A549 (cell line): ENCODE measurements around the gene UNC5C. TPM values are rescaled to one million over a fixed set of nuclear protein-coding genes. Genes with fewer than 3 reads are reported as not detected.

Source experiments
- ATAC-seq, 2 experiments: fragments of 200-7000 bp in 1 of 2; fragments of >200 bp in 1 of 2; cut with Nextera tagmentation in 1 of 2; cut with Tn5 transposase in 1 of 2; 3 replicates each; pipeline versions ENCODE4 v1.8.0 to v1.9.1; 2018 to 2020; ENCODE audit warnings: mild to moderate bottlenecking in 1 of 2, moderate library complexity in 1 of 2
- CTCF ChIA-PET: fragments of 300-600 bp; sonication (Branson Sonifier 250); formaldehyde crosslinking; extraction: SDS; loops from one replicate; lab custom pipeline; 2021; ENCODE audit warnings: antibody characterized with exemption, inconsistent platforms; lab: Yijun Ruan, JAX
- POLR2A ChIA-PET: fragments of 350-600 bp; formaldehyde crosslinking; extraction: SDS; loops from one replicate; lab custom pipeline; 2021; ENCODE audit warnings: antibody characterized with exemption, inconsistent platforms; lab: Yijun Ruan, JAX
- DNase-seq, 2 experiments: peaks; one replicate each; pipeline versions ENCODE4 v3.0.0 to v3.0.0-alpha.2; 2011 to 2016; ENCODE audit warnings: low read depth in 1 of 2, low spot score in 1 of 2
- FAIRE-seq: peaks from 2 replicates; lab custom pipeline; 2011; peaks lifted over from hg19 to GRCh38; lab: Jason Lieb, UNC
- H3K27ac ChIP-seq, 2 experiments: fragments of >200 bp; sonication (Bioruptor Twin); formaldehyde crosslinking; 3 replicates each; pipeline ENCODE4 v1.5.1; 2016 to 2017
- H3K4me1 ChIP-seq: fragments of >200 bp; sonication (Bioruptor Twin); formaldehyde crosslinking; 3 replicates; pipeline ENCODE4 v1.6.1; 2016
- H3K4me2 ChIP-seq: fragments of >200 bp; sonication (Bioruptor Twin); formaldehyde crosslinking; 3 replicates; pipeline ENCODE4 v1.6.1; 2016
- H3K4me3 ChIP-seq: fragments of >200 bp; sonication (Bioruptor Twin); formaldehyde crosslinking; 3 replicates; pipeline ENCODE4 v1.5.1; 2016
- H3K9me3 ChIP-seq: fragments of >200 bp; sonication (Bioruptor Twin); formaldehyde crosslinking; 3 replicates; pipeline ENCODE4 v1.6.1; 2016
- CBX2 ChIP-seq: fragments of 200-600 bp; sonication (generic); IDR thresholded peaks from 2 replicates; pipeline ENCODE4 v1.6.1; 2016; ENCODE audit warnings: low read depth, mild to moderate bottlenecking, borderline replicate concordance
- CHD2 ChIP-seq: fragments of 150-350 bp; IDR thresholded peaks from 2 replicates; pipeline ENCODE4 v1.6.1; 2014; ENCODE audit warnings: low read length; ENCODE audit not compliant: partially characterized antibody
- EHF ChIP-seq: fragments of 250-450 bp; sonication (Bioruptor Pico); IDR thresholded peaks from 2 replicates; pipeline ENCODE4 v1.5.0; 2020; ENCODE audit warnings: mild to moderate bottlenecking
- FOSB ChIP-seq: fragments of 250-450 bp; sonication (Bioruptor Pico); IDR thresholded peaks from 2 replicates; pipeline ENCODE4 v1.5.0; 2020; ENCODE audit warnings: mild to moderate bottlenecking, moderate library complexity
- FOSL2 ChIP-seq, 2 experiments: fragments of 450-650 bp in 1 of 2; fragments of >200 bp in 1 of 2; sonication (Bioruptor Twin) in 1 of 2; formaldehyde crosslinking; IDR thresholded peaks; 2 replicates each; pipeline versions ENCODE4 v1.5.0 to v1.6.1; 2016 to 2020; ENCODE audit warnings: mild to moderate bottlenecking in 1 of 2, moderate library complexity in 1 of 2
- HDAC2 ChIP-seq: fragments of 200-600 bp; sonication (generic); IDR thresholded peaks from 2 replicates; pipeline ENCODE4 v1.6.1; 2016
- HEYL ChIP-seq: fragments of 250-450 bp; sonication (Bioruptor Pico); IDR thresholded peaks from 2 replicates; pipeline ENCODE4 v1.8.0; 2021; ENCODE audit warnings: mild to moderate bottlenecking, moderate library complexity
- HOXB13 ChIP-seq: fragments of 250-450 bp; sonication (Bioruptor Pico); IDR thresholded peaks from 2 replicates; pipeline ENCODE4 v1.5.0; 2020; ENCODE audit warnings: low read depth, mild to moderate bottlenecking, moderate library complexity
- HOXB5 ChIP-seq: fragments of 250-450 bp; sonication (Bioruptor Pico); IDR thresholded peaks from 2 replicates; pipeline ENCODE4 v1.5.0; 2020; ENCODE audit warnings: mild to moderate bottlenecking, moderate library complexity
- JUN ChIP-seq, 2 experiments: fragments of >200 bp; sonication (Bioruptor Twin); formaldehyde crosslinking; IDR thresholded peaks; 2 replicates in 1 of 2; 3 replicates in 1 of 2; pipeline ENCODE4 v1.6.1; 2016 to 2017
- KDM1A ChIP-seq: fragments of 200-600 bp; sonication (generic); IDR thresholded peaks from 2 replicates; pipeline ENCODE4 v1.6.1; 2016; ENCODE audit warnings: low read depth, mild to moderate bottlenecking
- NFE2L2 ChIP-seq: fragments of 150-350 bp; conservative IDR thresholded peaks from 2 replicates; pipeline ENCODE4 v1.6.1; 2014; ENCODE audit warnings: low read length
- NPAS2 ChIP-seq: fragments of 250-450 bp; sonication (Bioruptor Pico); IDR thresholded peaks from 2 replicates; pipeline ENCODE4 v1.8.0; 2022; ENCODE audit warnings: mild to moderate bottlenecking, moderate library complexity, borderline replicate concordance
- NR3C1 ChIP-seq: fragments of >200 bp; sonication (Bioruptor Twin); formaldehyde crosslinking; IDR thresholded peaks from 3 replicates; pipeline ENCODE4 v1.6.1; 2017
- POLR2AphosphoS2 ChIP-seq: conservative IDR thresholded peaks from 2 replicates; pipeline ENCODE4 v1.6.1; 2012; ENCODE audit warnings: low read length, improper control_type of control experiment, inconsistent platforms
- RARB ChIP-seq: fragments of 250-450 bp; sonication (Bioruptor Pico); IDR thresholded peaks from 2 replicates; pipeline ENCODE4 v1.8.0; 2021; ENCODE audit warnings: mild to moderate bottlenecking, moderate library complexity
- RCOR1 ChIP-seq: fragments of 150-350 bp; IDR thresholded peaks from 2 replicates; pipeline ENCODE4 v1.6.1; 2014; ENCODE audit warnings: antibody characterized with exemption, low read length, low read depth
- RFX5 ChIP-seq: fragments of 450-650 bp; IDR thresholded peaks from 2 replicates; pipeline ENCODE4 v1.7.1; 2014; ENCODE audit warnings: antibody characterized with exemption, mild to moderate bottlenecking, moderate library complexity
- SMC3 ChIP-seq: fragments of >200 bp; sonication (Bioruptor Twin); formaldehyde crosslinking; IDR thresholded peaks from 3 replicates; pipeline ENCODE4 v1.6.1; 2018; ENCODE audit warnings: inconsistent platforms
- TFCP2L1 ChIP-seq: fragments of 250-450 bp; sonication (Bioruptor Pico); IDR thresholded peaks from 2 replicates; pipeline ENCODE4 v1.5.0; 2021; ENCODE audit warnings: mild to moderate bottlenecking
- TP53 ChIP-seq: fragments of 250-450 bp; sonication (Bioruptor Pico); IDR thresholded peaks from 2 replicates; pipeline ENCODE4 v1.5.0; 2021; ENCODE audit warnings: mild to moderate bottlenecking, moderate library complexity
- ZSCAN20 ChIP-seq: fragments of 250-450 bp; sonication (Bioruptor Pico); IDR thresholded peaks from 2 replicates; pipeline ENCODE4 v1.8.0; 2022; ENCODE audit warnings: mild to moderate bottlenecking, moderate library complexity
- WGBS: methylation state at CpG from one replicate; pipeline ENCODE4 v1.1.6; 2017; ENCODE audit errors: missing lambda C conversion rate; 5-methylcytosine and 5-hydroxymethylcytosine counted together
- polyA plus RNA-seq, 4 experiments: library from polyadenylated mRNA; depleted of rRNA in 3 of 4; stranded (reverse); fragments of >200 nt; fragmentation: RNase III in 1 of 4; extraction: RNeasy Plus Mini Kit Qiagen cat#74134 plus additional on column Dnase treatment in 1 of 4; gene quantifications; 2 replicates in 3 of 4; 3 replicates in 1 of 4; pipeline ENCODE4 v1.2.3, GENCODE V29; 2011 to 2017
- TF ChIP-seq, protein P1 (sequence below): fragments of >200 bp; sonication (Bioruptor Twin); formaldehyde crosslinking; IDR thresholded peaks from 2 replicates; pipeline ENCODE4 v1.6.1; 2016
- TF ChIP-seq, protein P2 (sequence below): fragments of 450-650 bp; IDR thresholded peaks from 2 replicates; pipeline ENCODE4 v1.6.1; 2014; ENCODE audit warnings: antibody characterized with exemption
- TF ChIP-seq, protein P3 (sequence below): fragments of 200-600 bp; sonication (generic); IDR thresholded peaks from 2 replicates; pipeline ENCODE4 v1.6.1; 2016; ENCODE audit warnings: antibody characterized with exemption, mild to moderate bottlenecking, moderate library complexity
- TF ChIP-seq, protein P4 (sequence below): fragments of 250-450 bp; sonication (Bioruptor Pico); IDR thresholded peaks from 2 replicates; pipeline ENCODE4 v1.5.0; 2020; ENCODE audit warnings: low read depth, mild to moderate bottlenecking, moderate library complexity
- TF ChIP-seq, protein P5 (sequence below): IDR thresholded peaks from 2 replicates; pipeline ENCODE4 v1.6.1; 2012

UNC5C gene
- polyA plus RNA-seq, 2 of the 4 experiments (the other 2 are of a cell fraction): 0.13 TPM; not detected in 1

DNA sequence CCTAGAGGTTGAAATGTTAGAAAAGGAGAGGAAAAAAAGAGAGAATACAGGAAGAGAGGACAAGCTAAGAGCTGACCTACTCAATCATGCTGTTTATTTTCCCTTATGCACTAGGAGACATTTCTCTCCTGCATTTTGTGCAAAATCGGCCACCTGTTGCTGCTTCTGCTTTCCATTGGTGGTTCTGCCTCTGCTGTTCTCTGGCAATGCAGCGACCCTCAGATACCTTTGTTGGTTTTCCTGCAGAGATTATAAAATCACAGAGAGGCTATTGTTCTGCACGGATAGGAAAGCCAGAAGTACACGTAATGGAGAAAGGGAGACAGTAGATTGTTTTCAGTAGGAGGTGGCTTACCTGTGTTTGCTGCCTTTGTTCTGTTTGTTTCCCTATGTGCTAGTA is 108.9 kb downstream of the UNC5C start:
- POLR2A ChIA-PET: no interaction called here
- Histone ChIP-seq H3K27ac (no peak overlapping the region), H3K4me2 (no peak overlapping the region), H3K9me3 (no peaks in the 10 kb centered on the region), H3K4me3 (no peak overlapping the region), H3K4me1 (no peaks in the 10 kb centered on the region)
- ATAC-seq: no peak
- TF ChIP-seq JUN (IDR thresholded peaks at IDR 0.05) (no peak), CHD2 (no peak), HEYL (no peak), TP53 (no peak), NFE2L2 (no peak), SMC3 (no peak), RCOR1 (no peak), HOXB13 (CRISPR knock-in tag) (no peak), NR3C1 (no peak), POLR2AphosphoS2 (no peak), TFCP2L1 (CRISPR knock-in tag) (no peak), HOXB5 (CRISPR knock-in tag) (no peak), RARB (CRISPR knock-in tag) (no peak), EHF (CRISPR knock-in tag) (no peak), KDM1A (no peak), FOSB (CRISPR knock-in tag) (no peak), NPAS2 (CRISPR knock-in tag) (no peak)
- TF ChIP-seq, protein P1, sequence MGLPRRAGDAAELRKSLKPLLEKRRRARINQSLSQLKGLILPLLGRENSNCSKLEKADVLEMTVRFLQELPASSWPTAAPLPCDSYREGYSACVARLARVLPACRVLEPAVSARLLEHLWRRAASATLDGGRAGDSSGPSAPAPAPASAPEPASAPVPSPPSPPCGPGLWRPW: no peak
- TF ChIP-seq, protein P2, sequence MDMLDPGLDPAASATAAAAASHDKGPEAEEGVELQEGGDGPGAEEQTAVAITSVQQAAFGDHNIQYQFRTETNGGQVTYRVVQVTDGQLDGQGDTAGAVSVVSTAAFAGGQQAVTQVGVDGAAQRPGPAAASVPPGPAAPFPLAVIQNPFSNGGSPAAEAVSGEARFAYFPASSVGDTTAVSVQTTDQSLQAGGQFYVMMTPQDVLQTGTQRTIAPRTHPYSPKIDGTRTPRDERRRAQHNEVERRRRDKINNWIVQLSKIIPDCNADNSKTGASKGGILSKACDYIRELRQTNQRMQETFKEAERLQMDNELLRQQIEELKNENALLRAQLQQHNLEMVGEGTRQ: no peak
- TF ChIP-seq, protein P3, sequence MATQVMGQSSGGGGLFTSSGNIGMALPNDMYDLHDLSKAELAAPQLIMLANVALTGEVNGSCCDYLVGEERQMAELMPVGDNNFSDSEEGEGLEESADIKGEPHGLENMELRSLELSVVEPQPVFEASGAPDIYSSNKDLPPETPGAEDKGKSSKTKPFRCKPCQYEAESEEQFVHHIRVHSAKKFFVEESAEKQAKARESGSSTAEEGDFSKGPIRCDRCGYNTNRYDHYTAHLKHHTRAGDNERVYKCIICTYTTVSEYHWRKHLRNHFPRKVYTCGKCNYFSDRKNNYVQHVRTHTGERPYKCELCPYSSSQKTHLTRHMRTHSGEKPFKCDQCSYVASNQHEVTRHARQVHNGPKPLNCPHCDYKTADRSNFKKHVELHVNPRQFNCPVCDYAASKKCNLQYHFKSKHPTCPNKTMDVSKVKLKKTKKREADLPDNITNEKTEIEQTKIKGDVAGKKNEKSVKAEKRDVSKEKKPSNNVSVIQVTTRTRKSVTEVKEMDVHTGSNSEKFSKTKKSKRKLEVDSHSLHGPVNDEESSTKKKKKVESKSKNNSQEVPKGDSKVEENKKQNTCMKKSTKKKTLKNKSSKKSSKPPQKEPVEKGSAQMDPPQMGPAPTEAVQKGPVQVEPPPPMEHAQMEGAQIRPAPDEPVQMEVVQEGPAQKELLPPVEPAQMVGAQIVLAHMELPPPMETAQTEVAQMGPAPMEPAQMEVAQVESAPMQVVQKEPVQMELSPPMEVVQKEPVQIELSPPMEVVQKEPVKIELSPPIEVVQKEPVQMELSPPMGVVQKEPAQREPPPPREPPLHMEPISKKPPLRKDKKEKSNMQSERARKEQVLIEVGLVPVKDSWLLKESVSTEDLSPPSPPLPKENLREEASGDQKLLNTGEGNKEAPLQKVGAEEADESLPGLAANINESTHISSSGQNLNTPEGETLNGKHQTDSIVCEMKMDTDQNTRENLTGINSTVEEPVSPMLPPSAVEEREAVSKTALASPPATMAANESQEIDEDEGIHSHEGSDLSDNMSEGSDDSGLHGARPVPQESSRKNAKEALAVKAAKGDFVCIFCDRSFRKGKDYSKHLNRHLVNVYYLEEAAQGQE: no peak
- 50% methylated on average over 4 of the region's 4 CpGs for WGBS
- DNase-seq: no peak
- FAIRE-seq: no peak
- CTCF ChIA-PET: no interaction called here

DNA sequence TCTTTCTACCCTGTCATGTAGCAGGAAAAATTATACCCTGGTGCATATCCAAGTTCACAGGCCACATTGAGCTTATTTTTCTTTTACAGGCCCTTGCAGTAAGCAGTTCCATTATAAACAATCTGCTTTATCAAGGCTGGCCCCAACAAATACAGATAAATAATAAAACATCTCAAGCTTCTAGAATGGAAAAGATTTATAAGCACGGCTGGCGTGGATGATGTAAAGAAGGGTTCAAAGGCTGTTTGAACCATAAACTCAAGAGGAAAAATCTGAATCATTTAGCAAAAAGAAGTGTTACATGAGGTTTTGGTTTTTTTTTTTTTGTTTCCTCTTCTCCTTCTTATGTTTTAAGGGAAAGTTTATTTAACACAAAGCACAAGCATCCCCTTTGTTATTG is 109.7 kb downstream of the UNC5C start:
- no peak for TF ChIP-seq CBX2
- TF ChIP-seq FOSL2 (IDR thresholded peaks at IDR 0.05): no peak
- TF ChIP-seq FOSL2 (CRISPR knock-in tag; IDR thresholded peaks at IDR 0.05): no peak
- TF ChIP-seq HDAC2: no peak
- no peak for TF ChIP-seq EHF (CRISPR knock-in tag)
- TF ChIP-seq, protein P4, sequence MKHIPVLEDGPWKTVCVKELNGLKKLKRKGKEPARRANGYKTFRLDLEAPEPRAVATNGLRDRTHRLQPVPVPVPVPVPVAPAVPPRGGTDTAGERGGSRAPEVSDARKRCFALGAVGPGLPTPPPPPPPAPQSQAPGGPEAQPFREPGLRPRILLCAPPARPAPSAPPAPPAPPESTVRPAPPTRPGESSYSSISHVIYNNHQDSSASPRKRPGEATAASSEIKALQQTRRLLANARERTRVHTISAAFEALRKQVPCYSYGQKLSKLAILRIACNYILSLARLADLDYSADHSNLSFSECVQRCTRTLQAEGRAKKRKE: no peak
- TF ChIP-seq, protein P5, sequence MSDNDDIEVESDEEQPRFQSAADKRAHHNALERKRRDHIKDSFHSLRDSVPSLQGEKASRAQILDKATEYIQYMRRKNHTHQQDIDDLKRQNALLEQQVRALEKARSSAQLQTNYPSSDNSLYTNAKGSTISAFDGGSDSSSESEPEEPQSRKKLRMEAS: no peak
- no peak for TF ChIP-seq TFCP2L1 (CRISPR knock-in tag)
- no peak for TF ChIP-seq ZSCAN20
- no peak for TF ChIP-seq RFX5
- no peak for TF ChIP-seq RARB (CRISPR knock-in tag)
- Histone ChIP-seq H3K4me3 (no peak overlapping the region), H3K4me2 (no peak overlapping the region), H3K9me3 (no peaks in the 10 kb centered on the region), H3K4me1 (no peaks in the 10 kb centered on the region), H3K27ac (no peak overlapping the region)
- no peak for FAIRE-seq
- no peak for ATAC-seq
- 96% methylated on average over 2 of the region's 2 CpGs for WGBS
- DNase-seq: no peak
- ChIA-PET CTCF (no interaction called here), POLR2A (no interaction called here)
